MCF 10A (cell line): ENCODE measurements around the gene PNKD. TPM values are rescaled to one million over a fixed set of nuclear protein-coding genes. Genes with fewer than 3 reads are reported as not detected.

Experiments used
- BruUV-seq: library from RNA; stranded (reverse); fragments of 400-500 nt; replicated peaks from 2 replicates; lab custom pipeline; 2021; lab: Mats Ljungman, UMichigan
- CTCF ChIA-PET: fragments of 300-600 bp; sonication (Branson Sonifier 250); formaldehyde crosslinking; extraction: SDS; loops from one replicate; lab custom pipeline; 2021; ENCODE audit warnings: antibody characterized with exemption, inconsistent platforms; lab: Yijun Ruan, JAX
- POLR2A ChIA-PET: fragments of 300-600, 350-650 bp; sonication (Branson Sonifier 250); formaldehyde crosslinking; extraction: SDS; loops from one replicate; lab custom pipeline; 2020; ENCODE audit warnings: antibody characterized with exemption, inconsistent platforms; lab: Yijun Ruan, JAX
- DNase-seq: peaks from one replicate; pipeline ENCODE4 v3.0.0-alpha.2; 2018; ENCODE audit not compliant: unreplicated experiment
- H3K27ac Mint-ChIP-seq: one replicate; pipeline ENCODE4 v1.8.0; 2022; ENCODE audit warnings: mild to moderate bottlenecking, low read depth, mixed read lengths; ENCODE audit not compliant: unreplicated experiment
- H3K27me3 Mint-ChIP-seq: one replicate; pipeline ENCODE4 v1.8.0; 2022; ENCODE audit warnings: mixed read lengths; ENCODE audit not compliant: insufficient read depth, unreplicated experiment
- H3K36me3 Mint-ChIP-seq: one replicate; pipeline ENCODE4 v1.8.0; 2022; ENCODE audit warnings: mild to moderate bottlenecking, moderate library complexity, mixed read lengths; ENCODE audit not compliant: insufficient read depth, unreplicated experiment
- H3K4me1 Mint-ChIP-seq: one replicate; pipeline ENCODE4 v1.8.0; 2022; ENCODE audit warnings: mixed read lengths; ENCODE audit not compliant: insufficient read depth, unreplicated experiment
- H3K4me3 Mint-ChIP-seq: one replicate; pipeline ENCODE4 v1.8.0; 2022; ENCODE audit warnings: mild to moderate bottlenecking, moderate library complexity, mixed read lengths; ENCODE audit not compliant: unreplicated experiment
- H3K9me3 Mint-ChIP-seq: one replicate; pipeline ENCODE4 v1.8.0; 2022; ENCODE audit warnings: mixed read lengths; ENCODE audit not compliant: unreplicated experiment
- CTCF ChIP-seq: fragments of 200-600 bp; IDR thresholded peaks from one replicate; pipeline ENCODE4 v1.8.0; 2022; ENCODE audit warnings: antibody characterized with exemption, mild to moderate bottlenecking; ENCODE audit not compliant: unreplicated experiment
- intact Hi-C: fragments of 100-400 bp; cut with micrococcal nuclease; formaldehyde crosslinking; loops from 2 replicates; pipeline ENCODE4 v1.14.1; 2022
- total RNA-seq: library from RNA; stranded (reverse); gene quantifications from 2 replicates; pipeline ENCODE4 v1.2.3, GENCODE V29; 2022

The PNKD gene
- total RNA-seq, 1 experiment from 2014 or later = 23.1 TPM

- H3K9me3 Mint-ChIP-seq = no peaks in the 10 kb centered on the region
- peak overlapping the region; percentile 75 for H3K4me3 Mint-ChIP-seq
- ChIA-PET POLR2A (interaction anchor here (0.8 to 11.8 kb wide), 9 partner anchors 7 to 368 kb away, joined by 3 to 390 read pairs (median 17); partner anchors contain the start of genes AAMP, ARPC2, BCS1L and PNKD), CTCF (interaction anchor here (0.5 to 12.3 kb wide), 9 partner anchors 8 to 174 kb away, joined by 3 to 215 read pairs (median 6); partner anchors contain the start of genes AAMP, CATIP and PNKD)
- H3K36me3 Mint-ChIP-seq = peaks cover 13% of the 10 kb centered on the region
- H3K4me1 Mint-ChIP-seq = peaks cover 42% of the 10 kb centered on the region
- DNase-seq = no peak
- intact Hi-C loops = loop anchor here (2.0 kb wide), 1 partner anchor 105 kb away; no protein-coding TSS in a partner anchor
- TF ChIP-seq CTCF = no peak
- BruUV-seq = no TSS peak
- H3K27ac Mint-ChIP-seq = peak overlapping the region; percentile 91
- no peaks in the 10 kb centered on the region for H3K27me3 Mint-ChIP-seq
Measured at GRCh38 chr2:218291318-218292047, 21.2 kb downstream of the PNKD start.

GRCh38 chr2:218292048-218293014 lies 22.0 kb downstream of the PNKD start, which contains the start of gene TMBIM1:
TMBIM1 (minus strand) TSS chr2:218292503; CDS start chr2:218282141, 10,362 bp downstream.
- ChIA-PET CTCF (interaction anchor here (0.5 to 12.3 kb wide), 22 partner anchors 7 to 354 kb away, joined by 3 to 215 read pairs (median 4); partner anchors contain the start of genes AAMP, CATIP and PNKD), POLR2A (interaction anchor here (0.6 to 11.8 kb wide), 8 partner anchors 11 to 367 kb away, joined by 3 to 390 read pairs (median 12); partner anchors contain the start of genes AAMP, ARPC2, BCS1L and PNKD)
- peak within 1 kb of the TSS; percentile 75 for H3K4me3 Mint-ChIP-seq
- BruUV-seq = TSS peak; percentile 26
- no peaks in the 10 kb centered on the region for H3K27me3 Mint-ChIP-seq
- no peaks in the 10 kb centered on the region for H3K9me3 Mint-ChIP-seq
- TF ChIP-seq CTCF = peak; percentile 90
- peak; percentile 77 for DNase-seq
- peak within 1 kb of the TSS; percentile 91 for H3K27ac Mint-ChIP-seq
- intact Hi-C loops = loop anchor here (2.0 kb wide), 1 partner anchor 104 kb away; no protein-coding TSS in a partner anchor
- peaks cover 34% of the 10 kb centered on the region for H3K4me1 Mint-ChIP-seq
- peaks cover 7% of the 10 kb centered on the region for H3K36me3 Mint-ChIP-seq

- BruUV-seq = no TSS peak
- Mint-ChIP-seq H3K4me1 (peaks cover 38% of the 10 kb centered on the region), H3K4me3 (no peak overlapping the region), H3K36me3 (peaks cover 5% of the 10 kb centered on the region), H3K9me3 (no peaks in the 10 kb centered on the region), H3K27me3 (no peaks in the 10 kb centered on the region), H3K27ac (peak overlapping the region; percentile 86)
- intact Hi-C loops = loop anchor here (2.0 kb wide), 1 partner anchor 103 kb away; no protein-coding TSS in a partner anchor
- CTCF ChIA-PET = interaction anchor here (0.6 to 12.3 kb wide), 14 partner anchors 9 to 1879 kb away, joined by 3 to 215 read pairs (median 4); partner anchors contain the start of genes AAMP and PNKD
- TF ChIP-seq CTCF = no peak
- POLR2A ChIA-PET = interaction anchor here (0.7 to 6.5 kb wide), 5 partner anchors 8 to 112 kb away, joined by 3 to 71 read pairs (median 17); partner anchors contain the start of genes AAMP and PNKD
- no peak for DNase-seq
Measured at GRCh38 chr2:218293715-218294429, 23.6 kb downstream of the PNKD start.
